ENCODE data around the gene AKAP13.

Gene AKAP13

DNA sequence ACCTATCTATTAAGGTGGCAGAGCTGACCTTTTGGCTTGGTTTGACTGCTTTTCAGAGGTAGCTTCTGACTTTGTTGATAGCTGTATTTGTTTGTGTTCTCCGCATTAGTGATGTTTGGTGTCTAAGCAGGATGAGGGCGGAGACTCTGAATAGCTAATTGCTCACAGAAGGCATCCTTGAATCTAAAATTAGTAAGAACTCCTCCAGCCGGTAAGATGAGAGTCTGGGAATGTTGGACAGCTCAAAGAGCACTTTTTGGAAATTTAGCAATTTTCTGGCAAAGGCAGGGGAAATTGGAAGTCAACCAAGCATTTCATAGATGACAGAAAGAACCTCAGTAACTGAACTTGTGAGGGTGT is 240.3 kb downstream of the AKAP13 start:
- H3K4me3 ChIP-seq (ENCODE audit: low read depth, low read length): peak overlapping the region; percentile 48
- peak overlapping the region; percentile 38 for H3K4me2 ChIP-seq (ENCODE audit: low read length)
- H2AFZ ChIP-seq: no peak overlapping the region
- H3K9ac ChIP-seq: no peak overlapping the region
- H3K27me3 ChIP-seq (ENCODE audit: control insufficient read depth, insufficient read depth, low read length): no peaks in the 10 kb centered on the region
- H3K4me1 ChIP-seq: no peaks in the 10 kb centered on the region
- H3K9me3 ChIP-seq (ENCODE audit: control insufficient read depth, low read length): no peaks in the 10 kb centered on the region
- H3K79me2 ChIP-seq: no peaks in the 10 kb centered on the region
- H3K36me3 ChIP-seq (ENCODE audit: control insufficient read depth, insufficient read depth, low read length): no peaks in the 10 kb centered on the region
- peak overlapping the region; percentile 83 for H3K27ac ChIP-seq
- TF ChIP-seq, protein P1, sequence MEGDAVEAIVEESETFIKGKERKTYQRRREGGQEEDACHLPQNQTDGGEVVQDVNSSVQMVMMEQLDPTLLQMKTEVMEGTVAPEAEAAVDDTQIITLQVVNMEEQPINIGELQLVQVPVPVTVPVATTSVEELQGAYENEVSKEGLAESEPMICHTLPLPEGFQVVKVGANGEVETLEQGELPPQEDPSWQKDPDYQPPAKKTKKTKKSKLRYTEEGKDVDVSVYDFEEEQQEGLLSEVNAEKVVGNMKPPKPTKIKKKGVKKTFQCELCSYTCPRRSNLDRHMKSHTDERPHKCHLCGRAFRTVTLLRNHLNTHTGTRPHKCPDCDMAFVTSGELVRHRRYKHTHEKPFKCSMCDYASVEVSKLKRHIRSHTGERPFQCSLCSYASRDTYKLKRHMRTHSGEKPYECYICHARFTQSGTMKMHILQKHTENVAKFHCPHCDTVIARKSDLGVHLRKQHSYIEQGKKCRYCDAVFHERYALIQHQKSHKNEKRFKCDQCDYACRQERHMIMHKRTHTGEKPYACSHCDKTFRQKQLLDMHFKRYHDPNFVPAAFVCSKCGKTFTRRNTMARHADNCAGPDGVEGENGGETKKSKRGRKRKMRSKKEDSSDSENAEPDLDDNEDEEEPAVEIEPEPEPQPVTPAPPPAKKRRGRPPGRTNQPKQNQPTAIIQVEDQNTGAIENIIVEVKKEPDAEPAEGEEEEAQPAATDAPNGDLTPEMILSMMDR (IDR thresholded peaks at IDR 0.05): no peak

DNA sequence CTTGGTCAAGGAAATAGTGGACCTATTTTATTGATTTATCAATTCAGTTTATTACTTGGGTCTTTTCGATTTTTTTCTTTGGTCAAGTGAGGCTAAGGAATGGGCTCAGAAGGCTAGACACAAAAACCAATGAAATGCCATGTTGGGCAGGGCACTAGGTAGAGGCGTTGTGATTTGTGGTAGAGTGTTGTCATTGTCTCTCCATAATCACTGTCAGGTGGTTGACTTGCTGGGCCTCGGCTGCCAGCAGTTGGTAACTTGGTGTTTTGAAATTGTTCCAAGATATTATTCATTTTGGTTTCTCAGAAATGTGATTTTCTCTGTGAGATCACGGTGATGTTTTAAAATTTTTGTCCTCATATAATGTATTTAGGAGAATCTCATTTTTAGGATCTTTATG is 240.7 kb downstream of the AKAP13 start:
- Histone ChIP-seq H3K36me3 (ENCODE audit: control insufficient read depth, insufficient read depth, low read length) (no peaks in the 10 kb centered on the region), H3K9ac (no peak overlapping the region), H3K27ac (peak overlapping the region; percentile 83), H3K4me1 (no peaks in the 10 kb centered on the region), H3K27me3 (ENCODE audit: control insufficient read depth, insufficient read depth, low read length) (no peaks in the 10 kb centered on the region), H3K9me3 (ENCODE audit: control insufficient read depth, low read length) (no peaks in the 10 kb centered on the region), H2AFZ (no peak overlapping the region), H3K4me2 (ENCODE audit: low read length) (peak overlapping the region; percentile 38), H3K4me3 (ENCODE audit: low read depth, low read length) (peak overlapping the region; percentile 48), H3K79me2 (no peaks in the 10 kb centered on the region)
- TF ChIP-seq, protein P1 (IDR thresholded peaks at IDR 0.05): no peak

DNA sequence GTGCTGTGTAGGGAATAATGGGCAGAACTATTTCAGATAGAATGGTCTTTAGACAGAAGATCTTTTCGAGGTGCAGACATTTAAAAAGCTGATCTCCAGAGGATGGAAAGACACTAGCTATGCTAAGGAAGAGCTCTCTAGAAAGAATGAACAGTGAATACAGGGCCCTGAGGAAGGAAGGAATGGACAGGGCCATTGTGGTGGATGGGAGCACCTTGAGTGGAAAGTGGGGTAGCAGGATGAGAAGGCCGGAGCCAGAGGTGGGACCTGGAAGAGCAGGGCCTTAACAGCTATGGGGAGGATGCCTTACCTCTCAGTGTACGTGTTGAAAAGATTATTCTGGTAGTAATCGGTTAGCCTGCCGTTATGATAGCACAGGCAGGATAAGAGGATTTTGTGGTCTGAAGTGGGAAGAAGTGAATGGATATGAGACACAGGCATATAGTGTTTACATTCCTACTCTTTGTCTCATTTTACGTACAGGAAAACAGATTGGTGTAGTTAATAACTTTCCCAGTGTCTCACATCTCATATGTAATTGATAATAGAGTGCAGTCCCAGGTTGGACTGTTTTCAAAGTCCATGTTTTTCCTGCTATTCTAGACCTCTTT is 241.9 kb downstream of the AKAP13 start:
- H3K27me3 ChIP-seq (ENCODE audit: control insufficient read depth, insufficient read depth, low read length): no peaks in the 10 kb centered on the region
- H3K4me1 ChIP-seq: no peaks in the 10 kb centered on the region
- H2AFZ ChIP-seq: no peak overlapping the region
- H3K4me3 ChIP-seq (ENCODE audit: low read depth, low read length): peak overlapping the region; percentile 13
- no peak overlapping the region for H3K9ac ChIP-seq
- H3K79me2 ChIP-seq: no peaks in the 10 kb centered on the region
- peak overlapping the region; percentile 83 for H3K27ac ChIP-seq
- no peaks in the 10 kb centered on the region for H3K36me3 ChIP-seq (ENCODE audit: control insufficient read depth, insufficient read depth, low read length)
- H3K4me2 ChIP-seq (ENCODE audit: low read length): no peak overlapping the region
- no peaks in the 10 kb centered on the region for H3K9me3 ChIP-seq (ENCODE audit: control insufficient read depth, low read length)
- TF ChIP-seq, protein P1 (IDR thresholded peaks at IDR 0.05): no peak

DNA sequence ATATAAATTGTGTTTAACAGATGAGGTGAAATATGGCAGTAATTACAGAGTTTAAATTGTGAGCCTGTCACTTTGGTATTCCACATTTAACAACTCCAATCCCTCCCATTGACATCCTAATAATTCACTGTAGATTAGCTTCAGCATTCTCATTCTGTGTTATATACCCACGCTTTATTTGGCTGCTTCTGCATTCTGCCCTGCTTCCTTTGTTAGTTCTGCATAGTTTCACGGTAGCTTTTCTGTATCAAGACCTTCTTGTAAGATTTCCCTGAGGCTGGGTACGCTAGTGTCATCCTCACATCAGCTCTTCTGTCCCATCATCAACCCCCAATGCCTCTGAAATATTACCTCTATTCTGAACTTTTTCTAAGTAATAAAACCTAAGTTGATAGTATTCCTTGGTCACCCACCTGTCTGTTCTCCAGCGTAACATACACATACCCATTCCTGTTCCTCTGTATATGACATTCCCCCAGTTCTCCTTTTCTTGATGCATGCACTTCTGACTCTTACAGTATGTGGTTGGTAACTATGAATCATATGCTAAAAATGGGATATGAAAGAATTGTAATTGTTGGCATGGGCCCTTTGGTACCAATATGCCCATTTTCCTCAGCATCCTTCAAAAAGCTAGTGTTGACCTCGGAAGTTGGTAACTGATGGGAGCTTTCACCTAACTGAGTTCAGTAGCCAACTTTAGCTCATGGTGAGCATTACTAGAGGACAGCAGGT is 243.1 kb downstream of the AKAP13 start:
- Histone ChIP-seq H3K9ac (no peak overlapping the region), H2AFZ (no peak overlapping the region), H3K27me3 (ENCODE audit: control insufficient read depth, insufficient read depth, low read length) (no peaks in the 10 kb centered on the region), H3K4me1 (no peaks in the 10 kb centered on the region), H3K4me2 (ENCODE audit: low read length) (peak overlapping the region; percentile 4), H3K9me3 (ENCODE audit: control insufficient read depth, low read length) (no peaks in the 10 kb centered on the region), H3K79me2 (no peaks in the 10 kb centered on the region), H3K4me3 (ENCODE audit: low read depth, low read length) (no peak overlapping the region), H3K36me3 (ENCODE audit: control insufficient read depth, insufficient read depth, low read length) (no peaks in the 10 kb centered on the region), H3K27ac (peak overlapping the region; percentile 80)
- TF ChIP-seq, protein P1 (IDR thresholded peaks at IDR 0.05): no peak

All from parathyroid adenoma (tissue), 2 donors.